ENCODE data around the gene ACAD9. TPM values are rescaled to one million over a fixed set of nuclear protein-coding genes. Genes with fewer than 3 reads are reported as not detected.

ACAD9 gene
- total and polyA plus RNA-seq, 2 of the 13 experiments (the other 11 are each of a cell fraction or from before 2014, with no cell fraction given), result 15.3 to 38.2 TPM

DNA sequence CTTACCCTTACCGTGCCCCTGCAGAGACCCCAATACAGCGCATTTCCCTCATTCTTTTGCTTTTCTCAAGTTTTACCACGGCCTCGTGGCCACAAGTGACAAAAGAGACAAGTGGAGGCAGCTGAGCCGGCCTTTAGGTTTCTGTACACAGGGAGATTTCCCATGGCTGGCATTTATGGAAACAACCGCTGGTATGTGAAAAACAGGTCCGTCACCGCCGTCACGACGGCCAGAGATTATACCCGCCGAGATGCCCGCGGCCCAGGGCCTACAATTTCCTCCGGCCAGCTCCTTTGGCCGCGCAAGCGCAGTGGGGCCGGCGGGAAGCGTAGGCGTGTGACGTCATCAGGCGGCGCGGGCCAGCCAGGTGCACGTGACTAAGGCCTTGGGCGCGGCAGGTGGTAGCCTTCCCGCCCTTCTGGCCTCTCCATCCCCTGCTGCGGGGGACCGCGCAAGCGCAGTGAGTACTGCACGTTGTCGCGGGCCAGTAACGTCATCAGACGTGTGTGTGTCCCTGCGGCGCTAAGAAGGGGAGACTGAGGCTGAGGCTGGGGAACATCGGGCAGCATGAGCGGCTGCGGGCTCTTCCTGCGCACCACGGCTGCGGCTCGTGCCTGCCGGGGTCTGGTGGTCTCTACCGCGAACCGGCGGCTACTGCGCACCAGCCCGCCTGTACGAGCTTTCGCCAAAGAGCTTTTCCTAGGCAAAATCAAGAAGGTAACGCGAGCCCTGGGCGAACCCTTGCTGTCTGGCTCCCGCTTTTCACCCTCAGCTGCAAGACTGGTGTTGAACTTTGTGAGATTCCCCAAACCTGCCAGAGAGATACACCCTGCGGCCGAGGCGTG is at the start of gene ACAD9 (continued):
- TF ChIP-seq ISL2 (CRISPR knock-in tag; IDR thresholded peaks at IDR 0.05) (no peak), NR2C2 (CRISPR knock-in tag; IDR thresholded peaks at IDR 0.05; ENCODE audit: borderline replicate concordance) (peak; percentile 84), ARNT (IDR thresholded peaks at IDR 0.05) (no peak), LCORL (IDR thresholded peaks at IDR 0.05) (no peak), LCORL (CRISPR knock-in tag; IDR thresholded peaks at IDR 0.05) (peak; percentile 81), CBX5 (CRISPR knock-in tag; IDR thresholded peaks at IDR 0.05; ENCODE audit: borderline replicate concordance) (peak; percentile 88), ZNF766 (CRISPR knock-in tag; IDR thresholded peaks at IDR 0.05; ENCODE audit: borderline replicate concordance) (peak; percentile 93; the same call in 1 of the 2 replicates), NR2F6 (IDR thresholded peaks at IDR 0.05) (no peak), NR2F6 (CRISPR knock-in tag; IDR thresholded peaks at IDR 0.05) (peak; percentile 71), NFE2 (CRISPR knock-in tag; IDR thresholded peaks at IDR 0.05) (0 out of 2 replicates have a peak, but pooled peaks have one; percentile 44), ZNF605 (CRISPR knock-in tag; IDR thresholded peaks at IDR 0.05) (peak; percentile 97), SP4 (CRISPR knock-in tag; IDR thresholded peaks at IDR 0.05) (peak; percentile 77), ZNF7 (CRISPR knock-in tag; IDR thresholded peaks at IDR 0.05) (no peak), MAF1 (CRISPR knock-in tag; IDR thresholded peaks at IDR 0.05; ENCODE audit: borderline replicate concordance) (peak; percentile 79), ZNF101 (CRISPR knock-in tag; IDR thresholded peaks at IDR 0.05; ENCODE audit: borderline replicate concordance, low read depth) (no peak), PHB2 (IDR thresholded peaks at IDR 0.05; ENCODE audit: partially characterized antibody) (no peak), ZNF788 (CRISPR knock-in tag; IDR thresholded peaks at IDR 0.05; ENCODE audit: borderline replicate concordance) (peak; percentile 99), KLF15 (CRISPR knock-in tag; IDR thresholded peaks at IDR 0.05; ENCODE audit: borderline replicate concordance) (peak; percentile 95), PLRG1 (conservative IDR thresholded peaks at IDR 0.05) (no peak), ZNF24 (IDR thresholded peaks at IDR 0.05) (no peak), HHEX (CRISPR knock-in tag; IDR thresholded peaks at IDR 0.05) (no peak), ZNF839 (CRISPR knock-in tag; IDR thresholded peaks at IDR 0.05; ENCODE audit: borderline replicate concordance) (peak; percentile 76; the same call in 1 of the 2 replicates), HOXA7 (CRISPR knock-in tag; IDR thresholded peaks at IDR 0.05) (no peak), PCBP2 (optimal IDR thresholded peaks at IDR 0.05; ENCODE audit: low read depth, low read length, poor library complexity, severe bottlenecking) (no peak), PAF1 (CRISPR knock-in tag; IDR thresholded peaks at IDR 0.05) (no peak), SIX1 (CRISPR knock-in tag; IDR thresholded peaks at IDR 0.05; ENCODE audit: borderline replicate concordance) (no peak)
- TF ChIP-seq, protein P1, sequence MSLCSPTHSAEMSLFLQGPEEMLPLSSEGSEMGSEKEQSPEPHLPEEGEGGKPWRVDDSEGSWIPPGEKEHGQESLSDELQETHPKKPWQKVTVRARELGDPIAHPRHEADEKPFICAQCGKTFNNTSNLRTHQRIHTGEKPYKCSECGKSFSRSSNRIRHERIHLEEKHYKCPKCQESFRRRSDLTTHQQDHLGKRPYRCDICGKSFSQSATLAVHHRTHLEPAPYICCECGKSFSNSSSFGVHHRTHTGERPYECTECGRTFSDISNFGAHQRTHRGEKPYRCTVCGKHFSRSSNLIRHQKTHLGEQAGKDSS (CRISPR knock-in tag; IDR thresholded peaks at IDR 0.05; ENCODE audit: borderline replicate concordance, low read depth), result peak; percentile 84; the same call in 1 of the 2 replicates
- TF ChIP-seq, protein P2, sequence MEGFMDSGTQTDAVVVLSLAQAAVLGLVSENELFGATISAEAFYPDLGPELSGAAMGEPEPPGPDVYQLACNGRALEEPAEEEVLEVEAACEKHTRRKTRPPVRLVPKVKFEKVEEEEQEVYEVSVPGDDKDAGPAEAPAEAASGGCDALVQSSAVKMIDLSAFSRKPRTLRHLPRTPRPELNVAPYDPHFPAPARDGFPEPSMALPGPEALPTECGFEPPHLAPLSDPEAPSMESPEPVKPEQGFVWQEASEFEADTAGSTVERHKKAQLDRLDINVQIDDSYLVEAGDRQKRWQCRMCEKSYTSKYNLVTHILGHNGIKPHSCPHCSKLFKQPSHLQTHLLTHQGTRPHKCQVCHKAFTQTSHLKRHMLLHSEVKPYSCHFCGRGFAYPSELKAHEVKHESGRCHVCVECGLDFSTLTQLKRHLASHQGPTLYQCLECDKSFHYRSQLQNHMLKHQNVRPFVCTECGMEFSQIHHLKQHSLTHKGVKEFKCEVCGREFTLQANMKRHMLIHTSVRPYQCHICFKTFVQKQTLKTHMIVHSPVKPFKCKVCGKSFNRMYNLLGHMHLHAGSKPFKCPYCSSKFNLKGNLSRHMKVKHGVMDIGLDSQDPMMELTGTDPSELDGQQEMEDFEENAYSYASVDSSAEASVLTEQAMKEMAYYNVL (CRISPR knock-in tag; IDR thresholded peaks at IDR 0.05; ENCODE audit: borderline replicate concordance), result peak; percentile 52; the same call in 1 of the 2 replicates
- TF ChIP-seq, protein P3, sequence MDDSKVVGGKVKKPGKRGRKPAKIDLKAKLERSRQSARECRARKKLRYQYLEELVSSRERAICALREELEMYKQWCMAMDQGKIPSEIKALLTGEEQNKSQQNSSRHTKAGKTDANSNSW (CRISPR knock-in tag; IDR thresholded peaks at IDR 0.05; ENCODE audit: borderline replicate concordance), result 0 out of 2 replicates have a peak, but pooled peaks have one; percentile 56

All from HepG2 (cell line).